Endodermal cell (in vitro differentiated cells): ENCODE results near the gene NR1H4. TPM values are rescaled to one million over a fixed set of nuclear protein-coding genes. Genes with fewer than 3 reads are reported as not detected.

ENCODE experiments used
- DNase-seq: peaks from one replicate; pipeline ENCODE4 v3.0.0-alpha.2; 2017
- H3K27ac ChIP-seq: 2 replicates; pipeline ENCODE4 v1.5.1; 2013; ENCODE audit warnings: mild to moderate bottlenecking, low read depth, low read length, moderate library complexity
- H3K27me3 ChIP-seq: 2 replicates; pipeline ENCODE4 v1.6.1; 2013; ENCODE audit warnings: mild to moderate bottlenecking, low read length, moderate library complexity; ENCODE audit not compliant: insufficient read depth, control insufficient read depth, poor library complexity, severe bottlenecking
- H3K36me3 ChIP-seq: 2 replicates; pipeline ENCODE4 v1.7.0; 2013; ENCODE audit warnings: mild to moderate bottlenecking, low read length, moderate library complexity; ENCODE audit not compliant: control insufficient read depth, insufficient read depth
- H3K4me1 ChIP-seq: one replicate; pipeline ENCODE4 v1.7.0; 2013; ENCODE audit warnings: low read length; ENCODE audit not compliant: control insufficient read depth, insufficient read depth
- H3K4me3 ChIP-seq: 2 replicates; pipeline ENCODE4 v1.5.1; 2013; ENCODE audit warnings: mild to moderate bottlenecking, low read length, moderate library complexity
- H3K9ac ChIP-seq: 2 replicates; pipeline ENCODE4 v1.6.1; 2013; ENCODE audit warnings: mild to moderate bottlenecking, low read length, moderate library complexity; ENCODE audit not compliant: poor library complexity, severe bottlenecking; ENCODE audit errors: extremely low read depth
- H3K9me3 ChIP-seq: 2 replicates; pipeline ENCODE4 v1.6.1; 2013; ENCODE audit warnings: mild to moderate bottlenecking, low read length, moderate library complexity; ENCODE audit not compliant: control insufficient read depth
- H3K27ac Mint-ChIP-seq: 2 replicates; pipeline ENCODE4 v1.8.0; 2020; ENCODE audit warnings: mixed read lengths
- H3K27me3 Mint-ChIP-seq: 2 replicates; pipeline ENCODE4 v1.8.0; 2021; ENCODE audit warnings: mild to moderate bottlenecking, mixed read lengths; ENCODE audit not compliant: insufficient read depth
- H3K36me3 Mint-ChIP-seq: 2 replicates; pipeline ENCODE4 v1.8.0; 2020; ENCODE audit warnings: low read depth, mixed read lengths
- H3K4me1 Mint-ChIP-seq: 2 replicates; pipeline ENCODE4 v1.8.0; 2020; ENCODE audit warnings: mixed read lengths
- H3K4me3 Mint-ChIP-seq: 2 replicates; pipeline ENCODE4 v1.8.0; 2020; ENCODE audit warnings: mild to moderate bottlenecking, moderate library complexity, mixed read lengths
- H3K9me3 Mint-ChIP-seq: 2 replicates; pipeline ENCODE4 v1.8.0; 2020; ENCODE audit warnings: mild to moderate bottlenecking, mixed read lengths
- WGBS, 2 experiments: methylation state at CpG; one replicate each; pipeline versions ENCODE4 v1.1.5 to v1.1.7; 2013; ENCODE audit warnings: missing lambda C conversion rate in 2 of 2, mixed read lengths in 1 of 2; ENCODE audit not compliant: insufficient coverage in 1 of 2, insufficient read length in 1 of 2; 5-methylcytosine and 5-hydroxymethylcytosine counted together
- total RNA-seq, 2 donors: library from RNA; stranded (reverse); fragmentation: NEBNext Ultra II Directional in 1 of 2; extraction: Animal tissue kit (Norgen Biotek cat#: 25700) in 1 of 2; gene quantifications; 2 replicates in 1 of 2; 3 replicates in 1 of 2; pipeline ENCODE4 v1.2.1, GENCODE V29; 2021
- TF ChIP-seq, protein P1 (sequence below): fragments of 200-600 bp; sonication (generic); conservative IDR thresholded peaks from 2 replicates; pipeline ENCODE4 v1.5.0; 2021; ENCODE audit warnings: antibody characterized with exemption, mild to moderate bottlenecking

Gene NR1H4
- total RNA-seq, 2 donors from 2014 or later, result not detected

DNA sequence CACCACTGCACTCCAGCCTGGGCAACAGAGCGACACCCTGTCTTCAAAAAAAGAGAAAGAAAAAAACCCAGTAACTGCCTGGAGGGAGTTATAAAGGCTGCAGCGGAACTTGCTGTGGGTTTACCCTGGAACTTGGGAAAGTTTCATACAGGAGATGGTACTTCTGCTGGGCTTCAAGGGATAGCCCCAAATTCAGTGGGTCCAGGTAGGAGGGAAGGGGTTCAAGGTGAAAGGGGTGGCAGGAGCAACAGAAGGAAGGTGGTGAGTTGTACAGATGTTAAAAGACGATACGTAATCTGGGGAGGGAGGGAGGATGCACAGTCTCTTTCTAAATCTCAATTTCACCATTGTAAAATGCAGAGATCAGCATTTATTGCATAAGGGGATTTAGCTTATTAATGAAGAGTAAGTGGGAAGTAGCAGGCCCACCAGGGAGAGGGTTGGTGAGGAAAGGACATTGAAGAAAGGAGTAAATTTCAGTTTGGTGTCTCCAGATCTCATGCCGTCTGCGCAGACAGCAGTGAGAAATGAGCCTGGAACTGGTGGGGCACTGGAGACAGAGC, 91.3 kb downstream of the NR1H4 start:
- no peaks in the 10 kb centered on the region for H3K9me3 Mint-ChIP-seq
- 91 to 96% methylated on average over 5 to 6 of the region's 6 CpGs for WGBS, 2 experiments
- H3K9ac ChIP-seq, result no peak overlapping the region
- no peaks in the 10 kb centered on the region for H3K36me3 ChIP-seq
- H3K4me3 Mint-ChIP-seq, result no peak overlapping the region
- H3K9me3 ChIP-seq, result no peaks in the 10 kb centered on the region
- TF ChIP-seq, protein P1, sequence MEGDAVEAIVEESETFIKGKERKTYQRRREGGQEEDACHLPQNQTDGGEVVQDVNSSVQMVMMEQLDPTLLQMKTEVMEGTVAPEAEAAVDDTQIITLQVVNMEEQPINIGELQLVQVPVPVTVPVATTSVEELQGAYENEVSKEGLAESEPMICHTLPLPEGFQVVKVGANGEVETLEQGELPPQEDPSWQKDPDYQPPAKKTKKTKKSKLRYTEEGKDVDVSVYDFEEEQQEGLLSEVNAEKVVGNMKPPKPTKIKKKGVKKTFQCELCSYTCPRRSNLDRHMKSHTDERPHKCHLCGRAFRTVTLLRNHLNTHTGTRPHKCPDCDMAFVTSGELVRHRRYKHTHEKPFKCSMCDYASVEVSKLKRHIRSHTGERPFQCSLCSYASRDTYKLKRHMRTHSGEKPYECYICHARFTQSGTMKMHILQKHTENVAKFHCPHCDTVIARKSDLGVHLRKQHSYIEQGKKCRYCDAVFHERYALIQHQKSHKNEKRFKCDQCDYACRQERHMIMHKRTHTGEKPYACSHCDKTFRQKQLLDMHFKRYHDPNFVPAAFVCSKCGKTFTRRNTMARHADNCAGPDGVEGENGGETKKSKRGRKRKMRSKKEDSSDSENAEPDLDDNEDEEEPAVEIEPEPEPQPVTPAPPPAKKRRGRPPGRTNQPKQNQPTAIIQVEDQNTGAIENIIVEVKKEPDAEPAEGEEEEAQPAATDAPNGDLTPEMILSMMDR, result no peak
- no peaks in the 10 kb centered on the region for H3K36me3 Mint-ChIP-seq
- H3K27ac ChIP-seq, result no peak overlapping the region
- no peak overlapping the region for H3K4me3 ChIP-seq
- no peaks in the 10 kb centered on the region for H3K27me3 Mint-ChIP-seq
- no peak for DNase-seq
- no peaks in the 10 kb centered on the region for H3K4me1 ChIP-seq
- peaks cover 18% of the 10 kb centered on the region for H3K4me1 Mint-ChIP-seq
- no peaks in the 10 kb centered on the region for H3K27me3 ChIP-seq
- H3K27ac Mint-ChIP-seq, result no peak overlapping the region

DNA sequence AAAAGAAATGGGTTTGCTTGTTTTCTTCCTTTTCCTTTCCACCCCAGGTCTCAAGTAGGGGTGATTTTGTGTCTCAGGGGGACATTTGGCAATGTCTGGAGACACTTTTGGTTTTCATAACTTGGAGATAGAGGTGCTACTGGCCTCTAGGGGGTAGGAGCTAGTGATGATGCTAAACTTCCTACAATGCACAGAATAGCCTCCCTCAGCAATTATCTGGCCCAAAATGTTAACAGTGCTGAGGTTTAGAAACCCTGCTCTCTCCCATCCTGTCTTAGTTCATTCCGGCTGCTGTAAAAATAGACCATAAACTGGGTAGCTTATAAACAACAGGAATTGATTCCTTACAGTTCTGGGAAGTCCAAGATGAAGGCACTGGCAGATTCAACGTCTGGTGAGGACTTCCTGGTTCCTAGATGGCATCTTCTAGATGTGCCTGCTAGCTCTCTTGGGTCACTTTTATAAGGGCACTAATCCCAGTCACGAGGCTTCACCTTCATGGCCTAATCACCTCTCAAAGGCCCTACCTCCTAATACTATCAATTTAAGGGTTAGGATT, 92.4 kb downstream of the NR1H4 start:
- H3K27me3 Mint-ChIP-seq, result peaks cover 4% of the 10 kb centered on the region
- H3K4me1 ChIP-seq, result no peaks in the 10 kb centered on the region
- no peak overlapping the region for H3K27ac ChIP-seq
- TF ChIP-seq, protein P1, result peak; percentile 21
- no peaks in the 10 kb centered on the region for H3K9me3 ChIP-seq
- no peak overlapping the region for H3K4me3 ChIP-seq
- no peaks in the 10 kb centered on the region for H3K27me3 ChIP-seq
- 92 to 95% methylated on average over 3 of the region's 3 CpGs for WGBS, 2 experiments
- H3K36me3 ChIP-seq, result no peaks in the 10 kb centered on the region
- H3K9me3 Mint-ChIP-seq, result no peaks in the 10 kb centered on the region
- no peak overlapping the region for H3K27ac Mint-ChIP-seq
- H3K4me3 Mint-ChIP-seq, result no peak overlapping the region
- H3K4me1 Mint-ChIP-seq, result peaks cover 18% of the 10 kb centered on the region
- DNase-seq, result no peak
- H3K9ac ChIP-seq, result no peak overlapping the region
- no peaks in the 10 kb centered on the region for H3K36me3 Mint-ChIP-seq

DNA sequence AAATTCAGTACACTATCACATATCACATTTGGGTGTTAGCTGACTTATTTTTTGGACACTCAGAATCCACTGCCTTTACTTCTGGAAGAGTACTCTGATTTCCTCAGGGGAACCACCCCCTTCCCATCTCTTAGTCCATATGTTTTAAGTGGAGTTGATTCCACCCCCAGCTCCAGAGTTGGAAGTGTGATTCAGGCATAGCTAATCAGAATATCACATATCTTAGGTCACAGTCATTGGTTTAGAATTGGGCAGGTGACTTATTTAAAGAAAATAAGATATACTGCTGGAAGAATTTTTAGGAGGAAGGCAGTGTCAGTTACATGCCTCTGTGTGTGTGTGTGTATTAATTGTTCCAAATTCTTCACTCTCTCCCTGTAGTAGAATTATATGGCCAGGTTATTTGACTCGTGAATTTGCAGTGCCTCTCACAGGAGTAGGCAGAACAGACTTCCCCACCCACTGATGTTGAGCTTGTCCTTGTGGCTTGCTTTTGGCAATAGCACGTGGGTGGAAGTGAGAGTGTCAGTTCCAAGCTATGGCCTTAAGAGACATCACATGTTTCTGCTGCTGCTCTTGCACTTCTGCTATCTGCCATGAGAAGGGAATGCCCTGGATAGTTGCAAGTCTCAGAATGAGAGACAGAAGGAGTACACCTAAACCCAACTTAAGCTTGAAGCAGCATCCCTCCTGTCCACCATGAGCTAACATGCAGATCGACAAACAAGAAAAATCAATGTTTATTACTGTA, 93.4 kb downstream of the NR1H4 start:
- no peak overlapping the region for H3K9ac ChIP-seq
- H3K27ac ChIP-seq, result no peak overlapping the region
- Mint-ChIP-seq H3K36me3 (no peaks in the 10 kb centered on the region), H3K27me3 (peaks cover 14% of the 10 kb centered on the region), H3K4me1 (peaks cover 18% of the 10 kb centered on the region), H3K9me3 (no peaks in the 10 kb centered on the region), H3K4me3 (no peak overlapping the region), H3K27ac (no peak overlapping the region)
- H3K4me1 ChIP-seq, result no peaks in the 10 kb centered on the region
- 50 to 83% methylated on average over 1 to 3 of the region's 3 CpGs for WGBS, 2 experiments
- no peak overlapping the region for H3K4me3 ChIP-seq
- peaks cover 9% of the 10 kb centered on the region for H3K27me3 ChIP-seq
- no peaks in the 10 kb centered on the region for H3K36me3 ChIP-seq
- no peaks in the 10 kb centered on the region for H3K9me3 ChIP-seq
- TF ChIP-seq, protein P1, result no peak
- DNase-seq, result no peak
